ENCODE data around the gene NLRP1. TPM values are rescaled to one million over a fixed set of nuclear protein-coding genes. Genes with fewer than 3 reads are reported as not detected.
A peak's percentile ranks its signal among the peaks of the same experiment; 100 is the strongest.

NLRP1 gene
- polyA plus RNA-seq, 1 donor from 2014 or later: 255 TPM

GRCh38 chr17:5499476-5500231 is 84.7 kb downstream of the NLRP1 start:
- H3K36me3 ChIP-seq (ENCODE audit: insufficient read depth, low read length): no peaks in the 10 kb centered on the region

GRCh38 chr17:5492970-5493369 is 91.3 kb downstream of the NLRP1 start:
- Histone ChIP-seq H3F3A (ENCODE audit: insufficient read depth, low read length, poor library complexity, severe bottlenecking) (no peaks in the 10 kb centered on the region), H3K27ac (ENCODE audit: low read length) (no peak overlapping the region), H3K9me2 (ENCODE audit: insufficient read depth, low read length) (no peaks in the 10 kb centered on the region), H4K20me1 (ENCODE audit: insufficient read depth) (no peaks in the 10 kb centered on the region), H3K4me3 (ENCODE audit: low read length) (no peak overlapping the region), H3K9ac (ENCODE audit: low read length) (no peak overlapping the region), H3K9me3 (ENCODE audit: low read length) (no peaks in the 10 kb centered on the region), H3K36me3 (ENCODE audit: insufficient read depth, low read length) (peaks cover 11% of the 10 kb centered on the region), H3K79me2 (replicated peaks; ENCODE audit: insufficient read depth, low read length) (peaks cover 18% of the 10 kb centered on the region), H3K27me3 (ENCODE audit: insufficient read depth, low read depth, low read length) (no peaks in the 10 kb centered on the region), H2AFZ (ENCODE audit: low read depth, low read length) (no peak overlapping the region), H3K4me2 (ENCODE audit: low read length) (no peak overlapping the region)
- TF ChIP-seq MXI1 (conservative IDR thresholded peaks at IDR 0.05; ENCODE audit: poor library complexity, severe bottlenecking) (no peak), POLR2AphosphoS5 (IDR thresholded peaks at IDR 0.05) (no peak), RAD21 (conservative IDR thresholded peaks at IDR 0.05) (no peak), TAF1 (IDR thresholded peaks at IDR 0.05; ENCODE audit: low read depth) (no peak), REST (IDR thresholded peaks at IDR 0.05; ENCODE audit: borderline replicate concordance) (no peak), EP300 (conservative IDR thresholded peaks at IDR 0.05; ENCODE audit: poor library complexity, severe bottlenecking) (no peak)

More at GRCh38 chr17:5499476-5500231, 84.7 kb downstream of the NLRP1 start:
- H3K9me3 ChIP-seq (ENCODE audit: low read length): no peaks in the 10 kb centered on the region
- no peaks in the 10 kb centered on the region for H3K27me3 ChIP-seq (ENCODE audit: insufficient read depth, low read depth, low read length)
- peaks cover 18% of the 10 kb centered on the region for H3K79me2 ChIP-seq (replicated peaks; ENCODE audit: insufficient read depth, low read length)
- peak overlapping the region; percentile 74 for H3K4me2 ChIP-seq (ENCODE audit: low read length)
- H4K20me1 ChIP-seq (ENCODE audit: insufficient read depth): no peaks in the 10 kb centered on the region
- H3F3A ChIP-seq (ENCODE audit: insufficient read depth, low read length, poor library complexity, severe bottlenecking): no peaks in the 10 kb centered on the region
- H3K4me3 ChIP-seq (ENCODE audit: low read length): peak overlapping the region; percentile 97
- H2AFZ ChIP-seq (ENCODE audit: low read depth, low read length): peak overlapping the region; percentile 22
- H3K9me2 ChIP-seq (ENCODE audit: insufficient read depth, low read length): no peaks in the 10 kb centered on the region
- H3K27ac ChIP-seq (ENCODE audit: low read length): peak overlapping the region; percentile 96
- no peak for TF ChIP-seq POLR2AphosphoS5 (IDR thresholded peaks at IDR 0.05)
- TF ChIP-seq EP300 (conservative IDR thresholded peaks at IDR 0.05; ENCODE audit: poor library complexity, severe bottlenecking): no peak
- no peak for TF ChIP-seq TAF1 (IDR thresholded peaks at IDR 0.05; ENCODE audit: low read depth)
- peak; percentile 25 for TF ChIP-seq CTCF (IDR thresholded peaks at IDR 0.05; ENCODE audit: poor library complexity, severe bottlenecking)
- no peak for TF ChIP-seq RAD21 (conservative IDR thresholded peaks at IDR 0.05)
- peak; percentile 47 for TF ChIP-seq REST (IDR thresholded peaks at IDR 0.05; ENCODE audit: borderline replicate concordance)
- TF ChIP-seq EZH2 (IDR thresholded peaks at IDR 0.05; ENCODE audit: borderline replicate concordance, insufficient read depth, low read length, poor library complexity, severe bottlenecking): no peak
- TF ChIP-seq MXI1 (conservative IDR thresholded peaks at IDR 0.05; ENCODE audit: poor library complexity, severe bottlenecking): no peak
- TF ChIP-seq SMC3 (conservative IDR thresholded peaks at IDR 0.05; ENCODE audit: poor library complexity): no peak
- H3K9ac ChIP-seq (ENCODE audit: low read length): peak overlapping the region; percentile 93
